Fibroblast of lung (primary cell): ENCODE results near the gene WFDC2. TPM values are rescaled to one million over a fixed set of nuclear protein-coding genes. Genes with fewer than 3 reads are reported as not detected.

Experiments used
- DNase-seq, 2 donors: peaks; one replicate each; pipeline versions ENCODE4 v3.0.0 to v3.0.0-alpha.2; 2010; ENCODE audit warnings: low read depth in 2 of 2
- H2AFZ ChIP-seq: 2 replicates; pipeline ENCODE4 v1.5.1; 2012; ENCODE audit warnings: low read length, control low read depth, inconsistent platforms
- H3K27ac ChIP-seq: 2 replicates; pipeline ENCODE4 v1.5.1; 2011; ENCODE audit warnings: low read length, control low read depth; ENCODE audit not compliant: insufficient read depth
- H3K27me3 ChIP-seq: 2 replicates; pipeline ENCODE4 v1.5.1; 2011; ENCODE audit warnings: mild to moderate bottlenecking, low read length; ENCODE audit not compliant: control insufficient read depth, insufficient read depth
- H3K36me3 ChIP-seq: 2 replicates; pipeline ENCODE4 v1.5.1; 2011; ENCODE audit warnings: low read length; ENCODE audit not compliant: control insufficient read depth, insufficient read depth
- H3K4me1 ChIP-seq: 2 replicates; pipeline ENCODE4 v1.5.1; 2011; ENCODE audit warnings: low read length; ENCODE audit not compliant: control insufficient read depth, insufficient read depth; ENCODE audit errors: extremely low read depth
- H3K4me2 ChIP-seq: 2 replicates; pipeline ENCODE4 v1.5.1; 2011; ENCODE audit warnings: low read length, control low read depth; ENCODE audit not compliant: insufficient read depth; ENCODE audit errors: extremely low read depth
- H3K4me3 ChIP-seq, 4 experiments: fragments of 200-600 bp in 1 of 4; sonication (generic) in 1 of 4; replicated peaks in 1 of 4; 2 replicates each; pipeline ENCODE4 v1.5.1; 2011 to 2016; ENCODE audit warnings: low read length in 4 of 4, low read depth in 3 of 4, mild to moderate bottlenecking in 3 of 4, control low read depth in 2 of 4, inconsistent platforms in 1 of 4, mixed read lengths in 1 of 4; ENCODE audit not compliant: insufficient read depth in 1 of 4; ENCODE audit errors: control extremely low read depth in 1 of 4
- H3K79me2 ChIP-seq: 2 replicates; pipeline ENCODE4 v1.5.1; 2012; ENCODE audit warnings: mild to moderate bottlenecking, low read length, inconsistent platforms; ENCODE audit not compliant: control insufficient read depth, insufficient read depth
- H3K9ac ChIP-seq: 2 replicates; pipeline ENCODE4 v1.5.1; 2011; ENCODE audit warnings: mild to moderate bottlenecking, low read length, control low read depth; ENCODE audit not compliant: insufficient read depth
- H3K9me3 ChIP-seq: 2 replicates; pipeline ENCODE4 v1.5.1; 2012; ENCODE audit warnings: low read depth, low read length; ENCODE audit not compliant: control insufficient read depth, insufficient read depth
- H4K20me1 ChIP-seq: 2 replicates; pipeline ENCODE4 v1.5.1; 2011; ENCODE audit warnings: low read length; ENCODE audit not compliant: control insufficient read depth, insufficient read depth; ENCODE audit errors: extremely low read depth
- CTCF ChIP-seq, 2 donors: IDR thresholded peaks in 1 of 2; conservative IDR thresholded peaks in 1 of 2; 1 replicate in 1 of 2; 2 replicates in 1 of 2; pipeline ENCODE4 v1.5.1; 2011 to 2012; ENCODE audit warnings: low read length in 2 of 2, control low read depth in 1 of 2, inconsistent platforms in 1 of 2, low read depth in 1 of 2, mild to moderate bottlenecking in 1 of 2
- EZH2 ChIP-seq: IDR thresholded peaks from 2 replicates; pipeline ENCODE4 v1.5.1; 2012; ENCODE audit warnings: low read length, control low read depth, mild to moderate bottlenecking; ENCODE audit errors: missing control alignments
- polyA plus RNA-seq, 2 donors: library from polyadenylated mRNA; depleted of rRNA in 1 of 2; stranded (reverse) in 1 of 2; unstranded in 1 of 2; fragments of >200 nt; gene quantifications; 2 replicates each; pipeline ENCODE4 v1.2.1, GENCODE V29; 2011 to 2012; ENCODE audit warnings: missing spikeins in 1 of 2
- total RNA-seq: library from RNA; depleted of rRNA; stranded (reverse); fragments of >200 nt; gene quantifications from 2 replicates; pipeline ENCODE4 v1.2.1, GENCODE V29; 2014

The WFDC2 gene
- total and polyA plus RNA-seq, 2 donors (not counting 1 experiment from before 2014, with no cell fraction given) = not detected

- H2AFZ ChIP-seq = no peak overlapping the region
- DNase-seq = no peak
- no peaks in the 10 kb centered on the region for H3K4me1 ChIP-seq
- H3K4me2 ChIP-seq = no peak overlapping the region
- H3K27ac ChIP-seq = no peak overlapping the region
- no peaks in the 10 kb centered on the region for H3K27me3 ChIP-seq
- H3K4me3 ChIP-seq = no peak overlapping the region
- H3K9ac ChIP-seq = no peak overlapping the region
- no peaks in the 10 kb centered on the region for H4K20me1 ChIP-seq
- no peaks in the 10 kb centered on the region for H3K9me3 ChIP-seq
- TF ChIP-seq EZH2 = no peak
- TF ChIP-seq CTCF (conservative IDR thresholded peaks at IDR 0.05 in 1 of 2, IDR thresholded peaks at IDR 0.05 in 1 of 2; ENCODE audit: low read depth in 1 of 2, low read length in 2 of 2) = no peak
- H3K79me2 ChIP-seq = no peaks in the 10 kb centered on the region
- no peaks in the 10 kb centered on the region for H3K36me3 ChIP-seq
Observed at GRCh38 chr20:45507011-45507820, 37.7 kb downstream of the WFDC2 start.

GRCh38 chr20:45508068-45508886, 38.7 kb downstream of the WFDC2 start:
- no peaks in the 10 kb centered on the region for H3K9me3 ChIP-seq
- no peak for TF ChIP-seq CTCF (conservative IDR thresholded peaks at IDR 0.05 in 1 of 2, IDR thresholded peaks at IDR 0.05 in 1 of 2; ENCODE audit: low read depth in 1 of 2, low read length in 2 of 2)
- no peak for TF ChIP-seq EZH2
- H3K27ac ChIP-seq = no peak overlapping the region
- H3K4me2 ChIP-seq = no peak overlapping the region
- no peak for DNase-seq
- H3K4me3 ChIP-seq = no peak overlapping the region
- H3K27me3 ChIP-seq = no peaks in the 10 kb centered on the region
- H3K36me3 ChIP-seq = no peaks in the 10 kb centered on the region
- H3K9ac ChIP-seq = no peak overlapping the region
- no peaks in the 10 kb centered on the region for H4K20me1 ChIP-seq
- no peaks in the 10 kb centered on the region for H3K79me2 ChIP-seq
- no peaks in the 10 kb centered on the region for H3K4me1 ChIP-seq
- H2AFZ ChIP-seq = no peak overlapping the region

GRCh38 chr20:45509091-45509490, 39.5 kb downstream of the WFDC2 start:
- no peak overlapping the region for H3K4me2 ChIP-seq
- no peak overlapping the region for H3K27ac ChIP-seq
- H2AFZ ChIP-seq = no peak overlapping the region
- H3K36me3 ChIP-seq = no peaks in the 10 kb centered on the region
- no peak for TF ChIP-seq EZH2
- TF ChIP-seq CTCF (conservative IDR thresholded peaks at IDR 0.05 in 1 of 2, IDR thresholded peaks at IDR 0.05 in 1 of 2; ENCODE audit: low read depth in 1 of 2, low read length in 2 of 2) = no peak
- H3K4me1 ChIP-seq = no peaks in the 10 kb centered on the region
- H4K20me1 ChIP-seq = no peaks in the 10 kb centered on the region
- H3K4me3 ChIP-seq = no peak overlapping the region
- no peak for DNase-seq
- no peaks in the 10 kb centered on the region for H3K79me2 ChIP-seq
- no peaks in the 10 kb centered on the region for H3K9me3 ChIP-seq
- no peak overlapping the region for H3K9ac ChIP-seq
- no peaks in the 10 kb centered on the region for H3K27me3 ChIP-seq
